PC-9 (cell line): ENCODE data around the gene DIAPH3.

Source experiments
- EZH2 ChIP-seq: fragments of 200-600 bp; sonication (generic); IDR thresholded peaks from 2 replicates; pipeline ENCODE4 v1.8.0; 2017; ENCODE audit warnings: antibody characterized with exemption, low read depth
- TF ChIP-seq, protein P1 (sequence below): fragments of 200-600 bp; sonication (generic); conservative IDR thresholded peaks from 2 replicates; pipeline ENCODE4 v1.6.1; 2017; ENCODE audit warnings: mixed run types, antibody characterized with exemption, mild to moderate bottlenecking, moderate library complexity

DNA sequence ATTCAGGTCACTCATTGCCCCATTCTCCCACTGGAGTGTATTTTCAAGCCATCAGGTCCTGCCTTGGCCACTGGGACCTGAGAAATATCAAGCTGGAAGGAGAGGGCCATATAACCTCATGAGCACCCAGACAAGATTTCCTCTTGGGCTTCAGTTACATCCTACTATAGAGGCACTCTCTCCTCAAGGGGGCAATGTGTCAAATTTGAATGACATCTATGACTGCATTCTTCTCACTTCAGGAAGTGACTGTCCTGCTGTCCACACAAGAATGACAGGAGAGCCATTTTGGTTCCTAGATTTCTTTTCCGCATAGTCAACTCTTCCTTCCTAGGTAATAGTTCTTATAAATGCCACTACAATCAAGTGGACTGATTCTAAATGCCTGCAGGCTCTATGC lies 416.2 kb downstream of the DIAPH3 start:
- TF ChIP-seq, protein P1, sequence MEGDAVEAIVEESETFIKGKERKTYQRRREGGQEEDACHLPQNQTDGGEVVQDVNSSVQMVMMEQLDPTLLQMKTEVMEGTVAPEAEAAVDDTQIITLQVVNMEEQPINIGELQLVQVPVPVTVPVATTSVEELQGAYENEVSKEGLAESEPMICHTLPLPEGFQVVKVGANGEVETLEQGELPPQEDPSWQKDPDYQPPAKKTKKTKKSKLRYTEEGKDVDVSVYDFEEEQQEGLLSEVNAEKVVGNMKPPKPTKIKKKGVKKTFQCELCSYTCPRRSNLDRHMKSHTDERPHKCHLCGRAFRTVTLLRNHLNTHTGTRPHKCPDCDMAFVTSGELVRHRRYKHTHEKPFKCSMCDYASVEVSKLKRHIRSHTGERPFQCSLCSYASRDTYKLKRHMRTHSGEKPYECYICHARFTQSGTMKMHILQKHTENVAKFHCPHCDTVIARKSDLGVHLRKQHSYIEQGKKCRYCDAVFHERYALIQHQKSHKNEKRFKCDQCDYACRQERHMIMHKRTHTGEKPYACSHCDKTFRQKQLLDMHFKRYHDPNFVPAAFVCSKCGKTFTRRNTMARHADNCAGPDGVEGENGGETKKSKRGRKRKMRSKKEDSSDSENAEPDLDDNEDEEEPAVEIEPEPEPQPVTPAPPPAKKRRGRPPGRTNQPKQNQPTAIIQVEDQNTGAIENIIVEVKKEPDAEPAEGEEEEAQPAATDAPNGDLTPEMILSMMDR, result no peak
- no peak for TF ChIP-seq EZH2
